HG03460 (cell line): ENCODE results near the gene KLF11.
A peak's percentile ranks its signal among the peaks of the same experiment; 100 is the strongest.

Experiments used
- ATAC-seq: cut with Tn5 transposase; IDR thresholded peaks from one replicate; pipeline ENCODE4 v1.9.1; 2021; ENCODE audit not compliant: unreplicated experiment

Gene KLF11

GRCh38 chr2:10043256-10043905, at the start of gene KLF11:
KLF11 (plus strand) TSS chr2:10043550; CDS start chr2:10043717, 167 bp downstream.
- peak; percentile 65 for ATAC-seq

- ATAC-seq, result no peak
Measured at GRCh38 chr2:9994462-9994861, 48.9 kb upstream of the KLF11 start.

GRCh38 chr2:9995059-9995458, 48.3 kb upstream of the KLF11 start:
- ATAC-seq, result no peak

GRCh38 chr2:9996321-9996720, 47.0 kb upstream of the KLF11 start:
- ATAC-seq, result no peak

- no peak for ATAC-seq
Measured at GRCh38 chr2:9997936-9998335, 45.4 kb upstream of the KLF11 start.

GRCh38 chr2:9998916-9999654, 44.3 kb upstream of the KLF11 start:
- ATAC-seq, result no peak

GRCh38 chr2:9999693-10000092, 43.7 kb upstream of the KLF11 start:
- no peak for ATAC-seq

GRCh38 chr2:10000541-10000940, 42.8 kb upstream of the KLF11 start:
- no peak for ATAC-seq

GRCh38 chr2:10001586-10001985, 41.8 kb upstream of the KLF11 start:
- no peak for ATAC-seq

- ATAC-seq, result no peak
Measured at GRCh38 chr2:10002109-10002508, 41.2 kb upstream of the KLF11 start.

- ATAC-seq, result no peak
Measured at GRCh38 chr2:10002681-10003080, 40.7 kb upstream of the KLF11 start.

GRCh38 chr2:10003206-10004125, 39.9 kb upstream of the KLF11 start:
- no peak for ATAC-seq

- ATAC-seq, result no peak
Measured at GRCh38 chr2:10004401-10004800, 38.9 kb upstream of the KLF11 start.

GRCh38 chr2:10004836-10005235, 38.5 kb upstream of the KLF11 start:
- ATAC-seq, result no peak

- no peak for ATAC-seq
Measured at GRCh38 chr2:10005461-10006235, 37.7 kb upstream of the KLF11 start.

GRCh38 chr2:10006236-10007161, 36.9 kb upstream of the KLF11 start:
- ATAC-seq, result no peak

- ATAC-seq, result no peak
Measured at GRCh38 chr2:10007435-10007834, 35.9 kb upstream of the KLF11 start.

- ATAC-seq, result no peak
Measured at GRCh38 chr2:10007921-10008808, 35.2 kb upstream of the KLF11 start.

- ATAC-seq, result no peak
Measured at GRCh38 chr2:10008809-10009176, 34.6 kb upstream of the KLF11 start.
